A549 (cell line): ENCODE results near the gene ADAMTS2.

Experiments used
- CHD2 ChIP-seq: fragments of 150-350 bp; IDR thresholded peaks from 2 replicates; pipeline ENCODE4 v1.6.1; 2014; ENCODE audit warnings: low read length; ENCODE audit not compliant: partially characterized antibody
- CTCF ChIP-seq: fragments of >200 bp; sonication (Bioruptor Twin); formaldehyde crosslinking; IDR thresholded peaks from 3 replicates; pipeline ENCODE4 v1.5.1; 2016
- E2F6 ChIP-seq: IDR thresholded peaks from 2 replicates; pipeline ENCODE4 v1.6.1; 2012; ENCODE audit warnings: low read depth, borderline replicate concordance
- EHMT2 ChIP-seq: fragments of 200-600 bp; sonication (generic); IDR thresholded peaks from 2 replicates; pipeline ENCODE4 v1.6.1; 2016; ENCODE audit warnings: antibody characterized with exemption, low read depth, mild to moderate bottlenecking, moderate library complexity
- EP300 ChIP-seq, 2 experiments: fragments of >200 bp; sonication (Bioruptor Twin); formaldehyde crosslinking; IDR thresholded peaks; 2 replicates in 1 of 2; 3 replicates in 1 of 2; pipeline ENCODE4 v1.6.1; 2016 to 2017
- HDAC2 ChIP-seq: fragments of 200-600 bp; sonication (generic); IDR thresholded peaks from 2 replicates; pipeline ENCODE4 v1.6.1; 2016
- MAFK ChIP-seq: fragments of 450-650 bp; IDR thresholded peaks from 2 replicates; pipeline ENCODE4 v1.6.1; 2014; ENCODE audit not compliant: partially characterized antibody
- POLR2A ChIP-seq: IDR thresholded peaks from 2 replicates; pipeline ENCODE4 v1.6.1; 2012; ENCODE audit warnings: mild to moderate bottlenecking, low read length
- POLR2AphosphoS2 ChIP-seq: conservative IDR thresholded peaks from 2 replicates; pipeline ENCODE4 v1.6.1; 2012; ENCODE audit warnings: low read length, improper control_type of control experiment, inconsistent platforms

- TF ChIP-seq POLR2A, result no peak
- TF ChIP-seq CTCF, result no peak
- no peak for TF ChIP-seq EHMT2
- no peak for TF ChIP-seq EP300 (IDR thresholded peaks at IDR 0.05)
- TF ChIP-seq CHD2, result no peak
- no peak for TF ChIP-seq MAFK
- no peak for TF ChIP-seq HDAC2
- TF ChIP-seq POLR2AphosphoS2, result no peak
- no peak for TF ChIP-seq E2F6
These were observed 160.7 kb downstream of the ADAMTS2 start for GRCh38 chr5:179184521-179185050.
